Ovary (tissue), 3 donors: ENCODE results near the gene PIK3R1.

Experiments used
- CTCF ChIP-seq, 3 donors: fragments of 450-650 bp in 2 of 3; fragments of 200-600 bp in 1 of 3; IDR thresholded peaks; one replicate each; pipeline versions ENCODE4 v1.5.1 to v1.8.0; 2016 to 2022; ENCODE audit warnings: antibody characterized with exemption in 3 of 3, mild to moderate bottlenecking in 1 of 3
- EP300 ChIP-seq: sonication (generic); formaldehyde crosslinking; IDR thresholded peaks from one replicate; pipeline ENCODE4 v1.6.1; 2017; ENCODE audit warnings: antibody characterized with exemption
- POLR2A ChIP-seq: fragments of 450-650 bp; IDR thresholded peaks from one replicate; pipeline ENCODE4 v1.6.1; 2017; ENCODE audit warnings: antibody characterized with exemption, mild to moderate bottlenecking, moderate library complexity
- donor health status: DM: no; HTN: no; CAD: no.

GRCh38 chr5:68305223-68305870 lies 89.8 kb downstream of the PIK3R1 start:
- TF ChIP-seq EP300: no peak
- TF ChIP-seq CTCF (IDR thresholded peaks at IDR 0.05): no peak
- TF ChIP-seq POLR2A: no peak
